Pons (tissue), 1 donor: Measurements from ENCODE around the gene WNT8B.

ENCODE experiments used
- DNase-seq: peaks from one replicate; pipeline ENCODE4 v3.0.0-alpha.2; 2016; ENCODE audit warnings: low spot score

WNT8B gene, protein sequence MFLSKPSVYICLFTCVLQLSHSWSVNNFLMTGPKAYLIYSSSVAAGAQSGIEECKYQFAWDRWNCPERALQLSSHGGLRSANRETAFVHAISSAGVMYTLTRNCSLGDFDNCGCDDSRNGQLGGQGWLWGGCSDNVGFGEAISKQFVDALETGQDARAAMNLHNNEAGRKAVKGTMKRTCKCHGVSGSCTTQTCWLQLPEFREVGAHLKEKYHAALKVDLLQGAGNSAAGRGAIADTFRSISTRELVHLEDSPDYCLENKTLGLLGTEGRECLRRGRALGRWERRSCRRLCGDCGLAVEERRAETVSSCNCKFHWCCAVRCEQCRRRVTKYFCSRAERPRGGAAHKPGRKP

GRCh38 chr10:100462709-100463108 lies at the start of gene WNT8B:
Gene WNT8B, plus strand, starts transcription at chr10:100463009. Its CDS starts 160 bp downstream, at chr10:100463169.
- no peak for DNase-seq

- no peak for DNase-seq
Observed at GRCh38 chr10:100413173-100413572, 49.6 kb upstream of the WNT8B start.

DNA sequence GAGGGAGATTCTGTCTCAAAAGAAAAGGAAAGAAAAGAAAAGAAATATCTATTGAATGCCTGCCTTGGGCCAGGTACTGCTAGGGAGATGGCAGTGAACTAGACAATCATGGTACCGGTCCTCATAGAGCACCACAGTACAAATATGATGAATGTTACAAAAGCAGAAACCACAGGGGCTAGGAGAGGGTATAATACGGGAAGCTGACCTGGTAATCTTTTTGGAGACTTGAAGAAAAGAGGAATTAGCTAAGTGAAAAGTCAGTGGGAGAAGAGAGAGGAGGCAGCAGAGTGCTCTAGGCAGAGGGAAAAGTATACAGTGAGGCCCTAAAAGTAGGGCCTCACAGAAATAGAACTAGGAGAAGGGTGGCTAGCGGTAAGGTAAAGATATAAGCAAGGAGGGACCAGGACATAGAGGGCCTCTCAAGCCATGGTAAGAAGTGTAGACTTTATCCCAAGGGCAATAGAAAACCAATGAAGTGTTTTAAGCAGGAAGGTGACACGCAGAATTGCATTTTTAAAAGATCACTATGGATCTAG lies 42.8 kb upstream of the WNT8B start:
- DNase-seq, result no peak

- DNase-seq, result no peak
Observed at GRCh38 chr10:100427374-100427773, 35.4 kb upstream of the WNT8B start.

- DNase-seq, result peak; percentile 97
Observed at GRCh38 chr10:100433253-100434240, 29.3 kb upstream of the WNT8B start.

GRCh38 chr10:100436255-100436654 lies 26.6 kb upstream of the WNT8B start:
- DNase-seq, result no peak

DNA sequence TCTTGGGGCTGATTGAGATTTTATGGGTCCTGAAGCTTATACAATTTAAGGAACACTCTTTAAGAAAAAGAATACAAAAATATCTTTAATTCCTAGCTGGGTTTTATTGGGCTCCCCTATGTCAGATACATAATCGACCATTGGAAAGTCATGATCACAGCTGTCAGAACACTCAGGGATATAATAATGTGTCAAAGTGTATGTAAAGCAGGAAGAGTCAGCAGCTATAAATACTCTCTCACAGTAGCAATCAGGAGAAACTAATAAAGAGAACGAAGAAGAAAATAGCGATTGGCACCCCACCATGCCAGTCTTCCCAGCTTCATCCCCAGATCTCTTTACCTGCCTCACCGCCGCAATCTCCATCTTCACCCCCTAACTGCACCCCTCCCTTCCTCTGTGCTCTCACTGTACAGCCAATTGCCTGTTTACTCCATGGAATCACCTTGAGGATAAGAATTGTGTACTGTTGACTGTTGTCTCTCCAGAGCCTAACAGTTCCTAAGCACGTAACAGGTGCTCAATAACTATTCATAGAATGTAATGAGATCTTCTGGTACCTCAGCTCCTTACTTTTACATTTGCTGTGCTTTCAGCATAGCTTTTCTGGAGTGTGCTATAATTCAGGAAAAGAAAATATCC lies 24.0 kb upstream of the WNT8B start:
- DNase-seq, result no peak

- no peak for DNase-seq
Observed at GRCh38 chr10:100442548-100442947, 20.3 kb upstream of the WNT8B start.

GRCh38 chr10:100446130-100446761 lies 16.6 kb upstream of the WNT8B start:
- DNase-seq, result no peak

- no peak for DNase-seq
Observed at GRCh38 chr10:100447663-100448062, 15.1 kb upstream of the WNT8B start.

- peak; percentile 62 for DNase-seq
Observed at GRCh38 chr10:100448951-100449350, 13.9 kb upstream of the WNT8B start.

GRCh38 chr10:100468322-100468721 lies 5.5 kb downstream of the WNT8B start:
- no peak for DNase-seq

DNA sequence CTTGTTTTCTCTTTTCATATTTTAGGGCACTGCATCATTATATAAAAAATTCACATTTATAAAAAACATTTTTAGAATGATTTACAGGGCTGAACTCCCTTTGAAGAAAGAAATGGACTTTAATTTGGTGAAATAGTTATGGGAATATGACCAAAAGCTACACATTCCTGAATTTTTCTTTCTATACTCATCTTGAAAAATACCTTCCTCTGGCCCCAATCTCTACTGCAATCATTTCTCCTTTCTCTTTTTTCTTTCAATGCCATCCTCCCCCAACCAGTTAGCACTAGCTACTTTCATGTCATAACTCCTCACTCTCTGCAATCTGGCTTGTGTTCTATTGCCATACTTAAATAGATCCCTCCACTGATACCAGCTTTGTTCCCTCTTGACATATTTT lies 6.2 kb downstream of the WNT8B start:
- no peak for DNase-seq

DNA sequence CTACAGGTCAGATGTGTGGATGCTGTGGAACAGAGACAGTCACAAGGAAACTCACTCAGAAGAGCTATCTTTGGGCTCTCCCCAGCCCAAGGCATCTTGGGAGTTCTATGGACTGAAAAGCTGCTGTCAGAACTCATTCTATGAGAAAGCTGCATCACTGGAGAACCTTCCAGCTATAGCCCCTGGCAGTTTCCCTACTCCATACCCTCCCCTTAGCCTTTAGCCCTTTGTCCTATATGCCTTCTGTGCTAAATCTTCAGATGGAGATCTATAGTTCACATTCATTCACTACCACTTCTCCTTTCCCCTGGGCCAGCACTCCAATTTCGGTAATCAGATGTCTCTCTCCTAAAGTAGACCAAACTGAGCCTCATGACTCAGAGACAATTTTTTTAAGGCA lies 6.9 kb downstream of the WNT8B start:
- no peak for DNase-seq

DNA sequence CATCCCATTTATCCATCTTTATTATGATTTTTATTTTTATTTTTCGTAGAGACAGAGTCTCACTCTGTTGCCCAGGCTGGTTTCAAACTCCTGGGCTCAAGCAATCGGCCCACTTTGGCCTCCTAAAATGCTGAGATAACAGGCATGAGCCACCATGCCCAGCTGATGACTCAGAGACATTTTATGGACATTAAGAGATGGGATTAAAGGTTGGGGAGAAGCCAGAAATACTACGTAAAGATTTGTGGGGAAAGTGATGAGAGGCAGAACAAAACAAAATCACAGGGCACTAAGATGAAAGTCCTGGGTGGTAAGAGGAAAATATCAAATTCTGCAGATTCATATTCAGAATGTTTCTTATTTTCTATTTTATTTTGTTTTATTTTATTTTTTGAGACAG lies 7.6 kb downstream of the WNT8B start:
- no peak for DNase-seq

GRCh38 chr10:100477970-100478369 lies 15.2 kb downstream of the WNT8B start:
- DNase-seq, result no peak

DNA sequence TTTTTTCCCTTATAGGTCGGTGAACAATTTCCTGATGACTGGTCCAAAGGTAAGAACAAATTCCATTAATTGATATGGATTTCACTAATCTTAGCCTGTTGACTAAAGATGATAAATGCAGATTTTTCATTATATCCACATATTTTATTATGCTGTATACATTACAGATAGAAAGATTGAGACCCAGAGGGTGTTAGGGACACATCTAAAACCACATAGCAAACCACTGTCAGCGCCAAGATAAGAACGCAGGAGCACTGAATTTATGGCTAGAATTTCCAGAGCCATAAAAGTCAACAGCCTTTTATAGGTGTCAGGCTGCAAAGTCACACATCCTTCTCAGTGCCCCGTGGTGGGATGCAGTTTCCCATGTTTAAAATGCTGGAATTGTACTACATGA lies 16.2 kb downstream of the WNT8B start:
- no peak for DNase-seq

DNA sequence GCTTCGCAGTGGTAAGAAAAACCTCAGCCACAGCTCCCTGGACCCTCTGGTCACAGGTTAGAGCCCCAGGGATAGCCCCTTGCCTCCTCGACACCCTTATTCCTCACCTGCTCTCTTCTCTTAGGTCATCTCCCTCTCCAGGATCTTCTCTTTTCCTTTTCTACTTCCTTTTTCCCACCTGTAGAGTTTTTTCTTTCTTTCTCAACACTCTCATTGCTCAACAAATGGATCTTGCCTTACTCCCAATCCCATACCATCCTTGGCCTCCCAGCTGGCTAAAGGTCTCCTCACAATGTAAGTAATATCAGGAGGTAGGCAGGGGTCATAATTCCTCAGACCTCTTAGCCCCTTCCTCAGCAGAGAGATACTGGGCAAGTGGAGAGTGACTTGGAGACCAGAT lies 17.2 kb downstream of the WNT8B start:
- DNase-seq, result no peak

- DNase-seq, result peak; percentile 94
Observed at GRCh38 chr10:100481462-100482081, 18.8 kb downstream of the WNT8B start.

- DNase-seq, result peak; percentile 52
Observed at GRCh38 chr10:100482181-100482833, 19.5 kb downstream of the WNT8B start.

- DNase-seq, result no peak
Observed at GRCh38 chr10:100482834-100483185, 20.0 kb downstream of the WNT8B start.
